DOHH2 (cell line): Measurements from ENCODE around the gene SCUBE3.

Source experiments
- H3F3A ChIP-seq: fragments of 200-600 bp; sonication (generic), shearing (Covaris generic); 2 replicates; pipeline ENCODE4 v1.6.0; 2016; ENCODE audit warnings: antibody characterized with exemption, mild to moderate bottlenecking; ENCODE audit not compliant: control insufficient read depth, insufficient read depth
- H3K27ac ChIP-seq: fragments of 200-600 bp; sonication (generic); 2 replicates; pipeline ENCODE4 v1.5.1; 2014; ENCODE audit warnings: low read depth, mild to moderate bottlenecking, low read length, moderate library complexity
- H3K27me3 ChIP-seq: fragments of 200-600 bp; sonication (generic); 2 replicates; pipeline ENCODE4 v1.6.1; 2014; ENCODE audit warnings: mild to moderate bottlenecking, low read length, mixed read lengths; ENCODE audit not compliant: control insufficient read depth
- H3K36me3 ChIP-seq: fragments of 200-600 bp; sonication (generic); 2 replicates; pipeline ENCODE4 v1.6.1; 2014; ENCODE audit warnings: mild to moderate bottlenecking, low read length, moderate library complexity, mixed read lengths; ENCODE audit not compliant: control insufficient read depth
- H3K4me1 ChIP-seq: fragments of 200-600 bp; sonication (generic); 2 replicates; pipeline ENCODE4 v1.6.1; 2014; ENCODE audit warnings: mild to moderate bottlenecking, low read length, mixed read lengths; ENCODE audit not compliant: control insufficient read depth
- H3K4me2 ChIP-seq: fragments of 200-600 bp; sonication (generic); 2 replicates; pipeline ENCODE4 v1.6.0; 2014; ENCODE audit warnings: mild to moderate bottlenecking, low read length, moderate library complexity
- H3K4me3 ChIP-seq: fragments of 200-600 bp; sonication (generic); 2 replicates; pipeline ENCODE4 v1.5.1; 2014; ENCODE audit warnings: mild to moderate bottlenecking, low read length, mixed read lengths
- H3K79me2 ChIP-seq: fragments of 200-600 bp; sonication (generic); 2 replicates; pipeline ENCODE4 v1.6.1; 2014; ENCODE audit warnings: mild to moderate bottlenecking, low read length, mixed read lengths; ENCODE audit not compliant: control insufficient read depth
- H3K9me2 ChIP-seq: fragments of 200-600 bp; sonication (generic); replicated peaks from 2 replicates; pipeline ENCODE4 v1.6.1; 2014; ENCODE audit warnings: mild to moderate bottlenecking, low read length, mixed read lengths; ENCODE audit not compliant: control insufficient read depth
- H3K9me3 ChIP-seq: fragments of 200-600 bp; sonication (generic); 2 replicates; pipeline ENCODE4 v1.6.1; 2014; ENCODE audit warnings: antibody characterized with exemption, low read length, mixed read lengths; ENCODE audit not compliant: control insufficient read depth, insufficient read depth
- H4K20me1 ChIP-seq: fragments of 200-600 bp; sonication (generic); 2 replicates; pipeline ENCODE4 v1.6.0; 2014; ENCODE audit warnings: low read depth, mild to moderate bottlenecking, antibody characterized with exemption, low read length, moderate library complexity; ENCODE audit not compliant: control insufficient read depth, insufficient read depth
- EZH2phosphoT487 ChIP-seq: fragments of 200-600 bp; sonication (generic); IDR thresholded peaks from 2 replicates; pipeline ENCODE4 v1.6.1; 2017; ENCODE audit warnings: borderline replicate concordance, mild to moderate bottlenecking, antibody characterized with exemption, low read length, moderate library complexity, mixed read lengths
- TF ChIP-seq, protein P1 (sequence below): fragments of 200-600 bp; sonication (generic); IDR thresholded peaks from one replicate; pipeline ENCODE4 v1.5.1; 2014; ENCODE audit warnings: antibody characterized with exemption, mild to moderate bottlenecking, low read depth, low read length; ENCODE audit not compliant: poor library complexity, severe bottlenecking

SCUBE3 gene

GRCh38 chr6:35240838-35241801, 27.4 kb downstream of the SCUBE3 start:
- no peaks in the 10 kb centered on the region for H3K36me3 ChIP-seq
- no peaks in the 10 kb centered on the region for H3K9me3 ChIP-seq
- TF ChIP-seq EZH2phosphoT487 = no peak
- TF ChIP-seq, protein P1, sequence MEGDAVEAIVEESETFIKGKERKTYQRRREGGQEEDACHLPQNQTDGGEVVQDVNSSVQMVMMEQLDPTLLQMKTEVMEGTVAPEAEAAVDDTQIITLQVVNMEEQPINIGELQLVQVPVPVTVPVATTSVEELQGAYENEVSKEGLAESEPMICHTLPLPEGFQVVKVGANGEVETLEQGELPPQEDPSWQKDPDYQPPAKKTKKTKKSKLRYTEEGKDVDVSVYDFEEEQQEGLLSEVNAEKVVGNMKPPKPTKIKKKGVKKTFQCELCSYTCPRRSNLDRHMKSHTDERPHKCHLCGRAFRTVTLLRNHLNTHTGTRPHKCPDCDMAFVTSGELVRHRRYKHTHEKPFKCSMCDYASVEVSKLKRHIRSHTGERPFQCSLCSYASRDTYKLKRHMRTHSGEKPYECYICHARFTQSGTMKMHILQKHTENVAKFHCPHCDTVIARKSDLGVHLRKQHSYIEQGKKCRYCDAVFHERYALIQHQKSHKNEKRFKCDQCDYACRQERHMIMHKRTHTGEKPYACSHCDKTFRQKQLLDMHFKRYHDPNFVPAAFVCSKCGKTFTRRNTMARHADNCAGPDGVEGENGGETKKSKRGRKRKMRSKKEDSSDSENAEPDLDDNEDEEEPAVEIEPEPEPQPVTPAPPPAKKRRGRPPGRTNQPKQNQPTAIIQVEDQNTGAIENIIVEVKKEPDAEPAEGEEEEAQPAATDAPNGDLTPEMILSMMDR = peak; percentile 99
- H3K79me2 ChIP-seq = no peaks in the 10 kb centered on the region
- H3K27ac ChIP-seq = no peak overlapping the region
- H3K27me3 ChIP-seq = no peaks in the 10 kb centered on the region
- H3K4me1 ChIP-seq = no peaks in the 10 kb centered on the region
- H3K4me3 ChIP-seq = no peak overlapping the region
- no peak overlapping the region for H3K4me2 ChIP-seq
- H3K9me2 ChIP-seq = no peaks in the 10 kb centered on the region
- H3F3A ChIP-seq = no peaks in the 10 kb centered on the region
- H4K20me1 ChIP-seq = peaks cover 8% of the 10 kb centered on the region; the same call in 1 of the 2 replicates

GRCh38 chr6:35242486-35242885, 28.7 kb downstream of the SCUBE3 start:
- TF ChIP-seq, protein P1 = no peak
- no peak for TF ChIP-seq EZH2phosphoT487
- no peak overlapping the region for H3K27ac ChIP-seq

GRCh38 chr6:35242906-35243305, 29.1 kb downstream of the SCUBE3 start:
- no peaks in the 10 kb centered on the region for H3K4me1 ChIP-seq
- no peaks in the 10 kb centered on the region for H3K9me3 ChIP-seq
- H4K20me1 ChIP-seq = peaks cover 8% of the 10 kb centered on the region; the same call in 1 of the 2 replicates
- H3K36me3 ChIP-seq = no peaks in the 10 kb centered on the region
- no peaks in the 10 kb centered on the region for H3K27me3 ChIP-seq
- no peak overlapping the region for H3K4me3 ChIP-seq
- no peak overlapping the region for H3K27ac ChIP-seq
- H3K9me2 ChIP-seq = no peaks in the 10 kb centered on the region
- TF ChIP-seq, protein P1 = no peak
- no peak for TF ChIP-seq EZH2phosphoT487
- H3F3A ChIP-seq = no peaks in the 10 kb centered on the region
- H3K79me2 ChIP-seq = no peaks in the 10 kb centered on the region
- H3K4me2 ChIP-seq = no peak overlapping the region

More at GRCh38 chr6:35242486-35242885, 28.7 kb downstream of the SCUBE3 start:
- Histone ChIP-seq H3K36me3 (no peaks in the 10 kb centered on the region), H3K9me3 (no peaks in the 10 kb centered on the region), H3K4me1 (no peaks in the 10 kb centered on the region), H3F3A (no peaks in the 10 kb centered on the region), H3K27me3 (no peaks in the 10 kb centered on the region), H4K20me1 (peaks cover 8% of the 10 kb centered on the region; the same call in 1 of the 2 replicates), H3K9me2 (no peaks in the 10 kb centered on the region), H3K79me2 (no peaks in the 10 kb centered on the region), H3K4me3 (no peak overlapping the region), H3K4me2 (no peak overlapping the region)
